PC-9 (cell line): ENCODE data around the gene VPS13D.

Experiments
- EZH2 ChIP-seq: fragments of 200-600 bp; sonication (generic); IDR thresholded peaks from 2 replicates; pipeline ENCODE4 v1.8.0; 2017; ENCODE audit warnings: antibody characterized with exemption, low read depth
- TF ChIP-seq, protein P1 (sequence below): fragments of 200-600 bp; sonication (generic); conservative IDR thresholded peaks from 2 replicates; pipeline ENCODE4 v1.6.1; 2017; ENCODE audit warnings: mixed run types, antibody characterized with exemption, mild to moderate bottlenecking, moderate library complexity

DNA sequence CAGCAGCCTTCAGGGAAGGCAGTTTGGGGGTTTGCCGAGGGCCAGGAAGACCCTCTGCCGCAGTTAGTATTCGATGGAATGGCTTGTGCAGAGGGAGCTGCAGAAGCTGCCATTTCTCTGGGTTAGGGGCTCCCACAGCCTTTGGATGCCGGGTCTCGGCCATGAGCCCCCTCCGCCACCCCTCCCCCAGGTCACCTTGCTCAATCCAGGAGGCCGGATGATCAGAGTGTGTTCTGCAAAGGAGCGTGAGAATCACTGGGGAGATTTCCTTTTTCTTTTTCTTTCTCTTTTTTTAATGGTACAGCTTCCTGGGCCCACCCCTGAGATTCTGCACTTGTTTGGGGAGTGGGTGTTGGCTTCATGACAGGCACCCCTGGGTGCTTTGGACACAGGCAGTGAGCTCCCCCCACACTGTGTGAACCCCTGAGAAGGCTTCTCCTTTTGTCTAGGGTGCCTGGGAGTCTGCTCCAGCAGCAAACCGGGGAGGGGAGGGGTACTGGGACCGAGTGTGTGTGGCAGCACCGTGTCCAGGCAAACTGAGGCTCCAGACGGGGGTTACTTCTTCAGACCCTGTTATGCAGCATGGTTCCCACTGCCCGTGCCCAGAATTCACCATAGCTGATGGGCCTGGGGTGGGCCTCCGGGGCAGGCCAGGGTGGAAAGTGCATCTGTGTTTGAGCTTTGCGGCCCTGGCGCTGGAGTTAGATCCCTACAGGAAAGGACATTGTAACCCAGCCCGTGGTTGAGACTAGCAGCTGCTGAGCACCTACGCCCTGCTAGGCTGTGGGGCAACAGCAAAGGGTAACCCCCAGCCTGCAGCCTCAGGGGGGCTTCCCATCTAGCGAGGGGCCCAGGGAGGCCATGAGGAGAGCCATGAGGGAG is 44.6 kb upstream of the VPS13D start:
- no peak for TF ChIP-seq EZH2
- TF ChIP-seq, protein P1, sequence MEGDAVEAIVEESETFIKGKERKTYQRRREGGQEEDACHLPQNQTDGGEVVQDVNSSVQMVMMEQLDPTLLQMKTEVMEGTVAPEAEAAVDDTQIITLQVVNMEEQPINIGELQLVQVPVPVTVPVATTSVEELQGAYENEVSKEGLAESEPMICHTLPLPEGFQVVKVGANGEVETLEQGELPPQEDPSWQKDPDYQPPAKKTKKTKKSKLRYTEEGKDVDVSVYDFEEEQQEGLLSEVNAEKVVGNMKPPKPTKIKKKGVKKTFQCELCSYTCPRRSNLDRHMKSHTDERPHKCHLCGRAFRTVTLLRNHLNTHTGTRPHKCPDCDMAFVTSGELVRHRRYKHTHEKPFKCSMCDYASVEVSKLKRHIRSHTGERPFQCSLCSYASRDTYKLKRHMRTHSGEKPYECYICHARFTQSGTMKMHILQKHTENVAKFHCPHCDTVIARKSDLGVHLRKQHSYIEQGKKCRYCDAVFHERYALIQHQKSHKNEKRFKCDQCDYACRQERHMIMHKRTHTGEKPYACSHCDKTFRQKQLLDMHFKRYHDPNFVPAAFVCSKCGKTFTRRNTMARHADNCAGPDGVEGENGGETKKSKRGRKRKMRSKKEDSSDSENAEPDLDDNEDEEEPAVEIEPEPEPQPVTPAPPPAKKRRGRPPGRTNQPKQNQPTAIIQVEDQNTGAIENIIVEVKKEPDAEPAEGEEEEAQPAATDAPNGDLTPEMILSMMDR, result no peak
